PC-9 (cell line): ENCODE measurements around the gene PSTPIP1. TPM values are rescaled to one million over a fixed set of nuclear protein-coding genes. Genes with fewer than 3 reads are reported as not detected.

Source experiments
- BruUV-seq: library from RNA; stranded (reverse); fragments of 400-500 nt; replicated peaks from 2 replicates; lab custom pipeline; 2021; lab: Mats Ljungman, UMichigan
- CTCF ChIA-PET: fragments of 300-600 bp; sonication (Branson Sonifier 250); formaldehyde crosslinking; loops from one replicate; lab custom pipeline; 2022; ENCODE audit warnings: antibody characterized with exemption; lab: Charles Lee
- POLR2A ChIA-PET: fragments of 300-600 bp; sonication (Branson Sonifier 250); formaldehyde crosslinking; loops from one replicate; lab custom pipeline; 2022; ENCODE audit warnings: antibody characterized with exemption; ENCODE audit not compliant: unreplicated experiment; lab: Charles Lee
- DNase-seq, 2 experiments: peaks; one replicate each; pipeline versions ENCODE4 v3.0.0 to v3.0.0-alpha.2; 2015 to 2022; ENCODE audit warnings: mixed read lengths in 1 of 2
- H2AFZ ChIP-seq: fragments of 200-600 bp; sonication (generic); 2 replicates; pipeline ENCODE4 v1.8.1; 2017; ENCODE audit warnings: antibody characterized with exemption
- H3F3A ChIP-seq: fragments of 200-600 bp; sonication (generic); 2 replicates; pipeline ENCODE4 v1.8.1; 2017; ENCODE audit warnings: antibody characterized with exemption, mild to moderate bottlenecking, low read depth; ENCODE audit not compliant: insufficient read depth
- H3K27ac ChIP-seq: fragments of 200-600 bp; sonication (generic); 2 replicates; pipeline ENCODE4 v1.6.1; 2016; ENCODE audit warnings: mixed run types
- H3K27me3 ChIP-seq: fragments of 200-600 bp; sonication (generic); 2 replicates; pipeline ENCODE4 v1.6.1; 2016; ENCODE audit warnings: low read depth, mixed run types; ENCODE audit not compliant: insufficient read depth
- H3K36me3 ChIP-seq: fragments of 200-600 bp; sonication (generic); 2 replicates; pipeline ENCODE4 v1.6.1; 2016; ENCODE audit warnings: low read depth, mixed run types
- H3K4me1 ChIP-seq: fragments of 200-600 bp; sonication (generic); replicated peaks from 2 replicates; pipeline ENCODE4 v1.6.1; 2016; ENCODE audit warnings: mixed run types; ENCODE audit not compliant: insufficient read depth
- H3K4me2 ChIP-seq: fragments of 200-600 bp; sonication (generic); 2 replicates; pipeline ENCODE4 v1.6.1; 2017; ENCODE audit warnings: mixed run types
- H3K4me3 ChIP-seq: fragments of 200-600 bp; sonication (generic); 2 replicates; pipeline ENCODE4 v1.6.1; 2016; ENCODE audit warnings: mixed run types
- H3K79me2 ChIP-seq: fragments of 200-600 bp; sonication (generic); 2 replicates; pipeline ENCODE4 v1.6.1; 2017; ENCODE audit warnings: low read depth, mixed run types
- H3K9me2 ChIP-seq: fragments of 200-600 bp; sonication (generic); 2 replicates; pipeline ENCODE4 v1.8.1; 2017; ENCODE audit warnings: mild to moderate bottlenecking; ENCODE audit not compliant: insufficient read depth
- H3K9me3 ChIP-seq: fragments of 200-600 bp; sonication (generic); 2 replicates; pipeline ENCODE4 v1.8.1; 2016; ENCODE audit warnings: low read depth; ENCODE audit not compliant: insufficient read depth
- H4K20me1 ChIP-seq: fragments of 200-600 bp; sonication (generic); 2 replicates; pipeline ENCODE4 v1.8.1; 2017; ENCODE audit not compliant: insufficient read depth
- EZH2 ChIP-seq: fragments of 200-600 bp; sonication (generic); IDR thresholded peaks from 2 replicates; pipeline ENCODE4 v1.8.0; 2017; ENCODE audit warnings: antibody characterized with exemption, low read depth
- intact Hi-C: fragments of 100-400 bp; cut with micrococcal nuclease; formaldehyde crosslinking; loops from one replicate; pipeline ENCODE4 v1.10.0; 2022; ENCODE audit not compliant: unreplicated experiment
- total RNA-seq: library from RNA; stranded (reverse); gene quantifications from 2 replicates; pipeline ENCODE4 v1.2.3, GENCODE V29; 2021
- TF ChIP-seq, protein P1 (sequence below): fragments of 200-600 bp; sonication (generic); conservative IDR thresholded peaks from 2 replicates; pipeline ENCODE4 v1.6.1; 2017; ENCODE audit warnings: mixed run types, antibody characterized with exemption, mild to moderate bottlenecking, moderate library complexity

The PSTPIP1 gene
- total RNA-seq, 1 experiment from 2014 or later, result not detected

GRCh38 chr15:77029166-77030047 lies 34.5 kb downstream of the PSTPIP1 start:
- DNase-seq, result peak in 1 of 2 experiments; percentile 44
- H3K36me3 ChIP-seq, result no peaks in the 10 kb centered on the region
- intact Hi-C loops, result loop anchor here (5.0 kb wide), 1 partner anchor 513 kb away; no protein-coding TSS in a partner anchor
- no peaks in the 10 kb centered on the region for H3K4me1 ChIP-seq
- H3K9me3 ChIP-seq, result no peaks in the 10 kb centered on the region
- H4K20me1 ChIP-seq, result no peaks in the 10 kb centered on the region
- no peaks in the 10 kb centered on the region for H3F3A ChIP-seq
- TF ChIP-seq, protein P1, sequence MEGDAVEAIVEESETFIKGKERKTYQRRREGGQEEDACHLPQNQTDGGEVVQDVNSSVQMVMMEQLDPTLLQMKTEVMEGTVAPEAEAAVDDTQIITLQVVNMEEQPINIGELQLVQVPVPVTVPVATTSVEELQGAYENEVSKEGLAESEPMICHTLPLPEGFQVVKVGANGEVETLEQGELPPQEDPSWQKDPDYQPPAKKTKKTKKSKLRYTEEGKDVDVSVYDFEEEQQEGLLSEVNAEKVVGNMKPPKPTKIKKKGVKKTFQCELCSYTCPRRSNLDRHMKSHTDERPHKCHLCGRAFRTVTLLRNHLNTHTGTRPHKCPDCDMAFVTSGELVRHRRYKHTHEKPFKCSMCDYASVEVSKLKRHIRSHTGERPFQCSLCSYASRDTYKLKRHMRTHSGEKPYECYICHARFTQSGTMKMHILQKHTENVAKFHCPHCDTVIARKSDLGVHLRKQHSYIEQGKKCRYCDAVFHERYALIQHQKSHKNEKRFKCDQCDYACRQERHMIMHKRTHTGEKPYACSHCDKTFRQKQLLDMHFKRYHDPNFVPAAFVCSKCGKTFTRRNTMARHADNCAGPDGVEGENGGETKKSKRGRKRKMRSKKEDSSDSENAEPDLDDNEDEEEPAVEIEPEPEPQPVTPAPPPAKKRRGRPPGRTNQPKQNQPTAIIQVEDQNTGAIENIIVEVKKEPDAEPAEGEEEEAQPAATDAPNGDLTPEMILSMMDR, result no peak
- TF ChIP-seq EZH2, result no peak
- no peak overlapping the region for H3K27ac ChIP-seq
- ChIA-PET POLR2A (no interaction called here), CTCF (interaction anchor here (0.6 kb wide), 1 partner anchor 29 kb away, joined by 3 read pairs; no protein-coding TSS in a partner anchor)
- no peaks in the 10 kb centered on the region for H3K27me3 ChIP-seq
- no peak overlapping the region for H2AFZ ChIP-seq
- BruUV-seq, result no TSS peak
- no peak overlapping the region for H3K4me3 ChIP-seq
- H3K79me2 ChIP-seq, result no peaks in the 10 kb centered on the region
- no peaks in the 10 kb centered on the region for H3K9me2 ChIP-seq
- H3K4me2 ChIP-seq, result no peak overlapping the region

DNA sequence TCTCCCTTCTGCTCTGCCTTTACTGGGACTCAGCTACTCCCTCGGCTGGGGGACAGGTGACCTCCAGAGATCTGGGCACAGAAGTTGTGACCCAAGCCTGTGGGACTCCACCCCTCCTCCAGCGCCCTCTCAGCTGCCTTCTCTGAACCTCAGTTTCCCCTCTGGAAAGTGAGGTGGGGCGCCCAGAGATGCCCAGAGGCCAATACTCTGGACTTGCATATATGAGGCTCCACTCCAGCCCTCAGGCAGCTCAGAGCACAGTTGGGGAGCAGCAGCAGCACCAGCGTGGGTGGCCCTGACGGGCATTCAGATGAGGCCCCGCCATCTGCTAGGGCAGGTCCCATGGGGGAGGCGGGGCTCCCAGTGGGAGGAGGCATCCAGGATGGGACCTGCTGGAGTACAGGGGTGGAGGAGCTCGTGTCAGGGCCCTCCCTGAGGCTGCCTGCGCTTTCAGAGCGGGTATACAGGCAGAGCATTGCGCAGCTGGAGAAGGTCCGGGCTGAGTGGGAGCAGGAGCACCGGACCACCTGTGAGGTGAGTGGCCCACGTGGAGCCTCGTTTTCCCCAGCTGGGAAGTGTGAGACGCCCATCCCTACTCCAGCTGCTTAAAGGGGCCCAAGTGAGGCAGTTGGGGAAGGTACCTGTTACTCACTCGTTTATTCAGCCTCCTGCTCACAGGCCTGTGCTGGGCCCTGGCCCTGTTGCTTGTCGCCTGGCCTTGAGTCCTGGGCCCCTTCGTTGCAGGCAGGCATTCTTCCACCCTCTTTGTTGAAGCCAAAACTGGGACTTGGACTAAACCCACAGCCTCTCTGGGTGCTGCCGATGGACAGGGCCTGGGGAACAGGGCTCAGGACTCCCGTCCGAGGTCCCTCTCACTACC lies 35.4 kb downstream of the PSTPIP1 start:
- H3K36me3 ChIP-seq, result no peaks in the 10 kb centered on the region
- H3K27ac ChIP-seq, result no peak overlapping the region
- no peaks in the 10 kb centered on the region for H4K20me1 ChIP-seq
- no peaks in the 10 kb centered on the region for H3K79me2 ChIP-seq
- CTCF ChIA-PET, result no interaction called here
- TF ChIP-seq EZH2, result no peak
- TF ChIP-seq, protein P1, result no peak
- no peak overlapping the region for H2AFZ ChIP-seq
- BruUV-seq, result no TSS peak
- no peaks in the 10 kb centered on the region for H3K27me3 ChIP-seq
- DNase-seq, result no peak
- intact Hi-C loops, result no loop called here
- no peaks in the 10 kb centered on the region for H3K4me1 ChIP-seq
- H3K9me3 ChIP-seq, result no peaks in the 10 kb centered on the region
- no peak overlapping the region for H3K4me2 ChIP-seq
- POLR2A ChIA-PET, result no interaction called here
- no peaks in the 10 kb centered on the region for H3K9me2 ChIP-seq
- no peak overlapping the region for H3K4me3 ChIP-seq
- H3F3A ChIP-seq, result no peaks in the 10 kb centered on the region

GRCh38 chr15:77030928-77031375 lies 36.0 kb downstream of the PSTPIP1 start:
- no peaks in the 10 kb centered on the region for H3K9me2 ChIP-seq

More at GRCh38 chr15:77030928-77031375, 36.0 kb downstream of the PSTPIP1 start:
- Histone ChIP-seq H2AFZ (no peak overlapping the region), H4K20me1 (no peaks in the 10 kb centered on the region), H3K4me1 (no peaks in the 10 kb centered on the region), H3K36me3 (no peaks in the 10 kb centered on the region), H3K4me2 (no peak overlapping the region), H3K27ac (no peak overlapping the region), H3K9me3 (no peaks in the 10 kb centered on the region), H3K79me2 (no peaks in the 10 kb centered on the region), H3F3A (no peaks in the 10 kb centered on the region), H3K4me3 (no peak overlapping the region), H3K27me3 (no peaks in the 10 kb centered on the region)
- intact Hi-C loops, result no loop called here
- POLR2A ChIA-PET, result interaction anchor here (0.7 kb wide), 1 partner anchor 114 kb away, joined by 3 read pairs; no protein-coding TSS in a partner anchor
- no peak for DNase-seq
- TF ChIP-seq EZH2, result no peak
- TF ChIP-seq, protein P1, result no peak
- CTCF ChIA-PET, result interaction anchor here (0.6 to 1.0 kb wide), 2 partner anchors 396 to 798 kb away, joined by 3 read pairs; no protein-coding TSS in a partner anchor
- no TSS peak for BruUV-seq
